RWPE1 (cell line): Measurements from ENCODE around the gene ERC2.

Experiments
- CTCF ChIA-PET: fragments of 350-600 bp; sonication (Branson Sonifier 250); formaldehyde crosslinking; extraction: SDS; loops from one replicate; lab custom pipeline; 2021; lab: Yijun Ruan, JAX
- POLR2A ChIA-PET: fragments of 400-600 bp; formaldehyde crosslinking; extraction: SDS; loops from one replicate; lab custom pipeline; 2020; ENCODE audit warnings: antibody characterized with exemption; ENCODE audit not compliant: low non-redundant PET; lab: Yijun Ruan, JAX
- DNase-seq: peaks from one replicate; pipeline ENCODE4 v3.0.0; 2012; ENCODE audit warnings: low spot score
- H3K27ac ChIP-seq: fragments of 450-650 bp; 2 replicates; pipeline ENCODE4 v1.5.1; 2017
- CTCF ChIP-seq: fragments of 450-650 bp; conservative IDR thresholded peaks from 2 replicates; pipeline ENCODE4 v1.5.1; 2017; ENCODE audit warnings: low read depth, mild to moderate bottlenecking

The ERC2 gene

GRCh38 chr3:55651011-55651410 is 817.3 kb downstream of the ERC2 start:
- H3K27ac ChIP-seq = no peak overlapping the region
- CTCF ChIA-PET = no interaction called here
- TF ChIP-seq CTCF = no peak
- POLR2A ChIA-PET = no interaction called here
- no peak for DNase-seq

GRCh38 chr3:55650011-55650410 is 818.3 kb downstream of the ERC2 start:
- CTCF ChIA-PET = no interaction called here
- no peak for TF ChIP-seq CTCF
- POLR2A ChIA-PET = no interaction called here

GRCh38 chr3:55649554-55649953 is 818.7 kb downstream of the ERC2 start:
- no peak for TF ChIP-seq CTCF
- ChIA-PET POLR2A (no interaction called here), CTCF (no interaction called here)
- no peak for DNase-seq
- no peak overlapping the region for H3K27ac ChIP-seq

More at GRCh38 chr3:55650011-55650410, 818.3 kb downstream of the ERC2 start:
- H3K27ac ChIP-seq = no peak overlapping the region
- DNase-seq = no peak

- POLR2A ChIA-PET = no interaction called here
- no peak overlapping the region for H3K27ac ChIP-seq
- no peak for TF ChIP-seq CTCF
- CTCF ChIA-PET = no interaction called here
- DNase-seq = no peak
Measured at GRCh38 chr3:55648591-55649318, 819.5 kb downstream of the ERC2 start.

- TF ChIP-seq CTCF = no peak
- H3K27ac ChIP-seq = no peak overlapping the region
- CTCF ChIA-PET = interaction anchor here (0.6 kb wide), 1 partner anchor 9 kb away, joined by 5 read pairs; no protein-coding TSS in a partner anchor
- POLR2A ChIA-PET = no interaction called here
- DNase-seq = no peak
Measured at GRCh38 chr3:55647670-55648069, 820.6 kb downstream of the ERC2 start.

- no peak for DNase-seq
- ChIA-PET POLR2A (no interaction called here), CTCF (no interaction called here)
- H3K27ac ChIP-seq = no peak overlapping the region
- TF ChIP-seq CTCF = no peak
Measured at GRCh38 chr3:55647063-55647462, 821.2 kb downstream of the ERC2 start.
